Activated CD8-positive, alpha-beta T cell treated with anti-CD3 and anti-CD28 coated beads for 36 hours (primary cell): ENCODE measurements around the gene ANXA10. TPM values are rescaled to one million over a fixed set of nuclear protein-coding genes. Genes with fewer than 3 reads are reported as not detected.

Source experiments
- ATAC-seq: fragments of 200-7000 bp; cut with Tn5 transposase; one replicate; pipeline ENCODE4 v1.10.0; 2021; ENCODE audit warnings: mild to moderate bottlenecking, moderate library complexity
- CTCF ChIA-PET: fragments of 350-600 bp; sonication (Branson Sonifier 250); formaldehyde crosslinking; loops from one replicate; lab custom pipeline; 2021; ENCODE audit warnings: antibody characterized with exemption; lab: Charles Lee
- POLR2A ChIA-PET: fragments of 350-600 bp; sonication (Branson Sonifier 250); formaldehyde crosslinking; loops from one replicate; lab custom pipeline; 2021; ENCODE audit warnings: antibody characterized with exemption; lab: Charles Lee
- DNase-seq: peaks from one replicate; pipeline ENCODE4 v3.0.0-alpha.2; 2020
- H3K27ac Mint-ChIP-seq: one replicate; pipeline ENCODE4 v1.8.0; 2021; ENCODE audit warnings: mild to moderate bottlenecking, mixed read lengths
- H3K27me3 Mint-ChIP-seq: one replicate; pipeline ENCODE4 v1.8.0; 2021; ENCODE audit warnings: mixed read lengths
- H3K36me3 Mint-ChIP-seq: one replicate; pipeline ENCODE4 v1.8.0; 2021; ENCODE audit warnings: low read depth, mixed read lengths
- H3K4me1 Mint-ChIP-seq: one replicate; pipeline ENCODE4 v1.8.0; 2021; ENCODE audit warnings: low read depth, mixed read lengths
- H3K4me3 Mint-ChIP-seq: one replicate; pipeline ENCODE4 v1.8.0; 2021; ENCODE audit warnings: mild to moderate bottlenecking, moderate library complexity, mixed read lengths
- H3K9me3 Mint-ChIP-seq: one replicate; pipeline ENCODE4 v1.8.0; 2021; ENCODE audit warnings: mixed read lengths
- intact Hi-C: fragments of 100-400 bp; cut with micrococcal nuclease; formaldehyde crosslinking; loops from one replicate; pipeline ENCODE4 v1.10.0; 2022
- total RNA-seq, 2 experiments: library from RNA; stranded (reverse); gene quantifications; one replicate each; pipeline ENCODE4 v1.2.3, GENCODE V29; 2021
- TF ChIP-seq, protein P1 (sequence below): fragments of 200-600 bp; IDR thresholded peaks from one replicate; pipeline ENCODE4 v1.8.0; 2022; ENCODE audit warnings: antibody characterized with exemption, mild to moderate bottlenecking

The ANXA10 gene
- total RNA-seq, result not detected

- intact Hi-C loops, result no loop called here
- CTCF ChIA-PET, result no interaction called here
- POLR2A ChIA-PET, result no interaction called here
- DNase-seq (no peak), ATAC-seq (no peak)
- no peaks in the 10 kb centered on the region for H3K4me1 Mint-ChIP-seq
- H3K27me3 Mint-ChIP-seq, result no peaks in the 10 kb centered on the region
- no peaks in the 10 kb centered on the region for H3K36me3 Mint-ChIP-seq
- H3K4me3 Mint-ChIP-seq, result no peak within 1 kb of the TSS
- H3K27ac Mint-ChIP-seq, result no peak within 1 kb of the TSS
- TF ChIP-seq, protein P1, sequence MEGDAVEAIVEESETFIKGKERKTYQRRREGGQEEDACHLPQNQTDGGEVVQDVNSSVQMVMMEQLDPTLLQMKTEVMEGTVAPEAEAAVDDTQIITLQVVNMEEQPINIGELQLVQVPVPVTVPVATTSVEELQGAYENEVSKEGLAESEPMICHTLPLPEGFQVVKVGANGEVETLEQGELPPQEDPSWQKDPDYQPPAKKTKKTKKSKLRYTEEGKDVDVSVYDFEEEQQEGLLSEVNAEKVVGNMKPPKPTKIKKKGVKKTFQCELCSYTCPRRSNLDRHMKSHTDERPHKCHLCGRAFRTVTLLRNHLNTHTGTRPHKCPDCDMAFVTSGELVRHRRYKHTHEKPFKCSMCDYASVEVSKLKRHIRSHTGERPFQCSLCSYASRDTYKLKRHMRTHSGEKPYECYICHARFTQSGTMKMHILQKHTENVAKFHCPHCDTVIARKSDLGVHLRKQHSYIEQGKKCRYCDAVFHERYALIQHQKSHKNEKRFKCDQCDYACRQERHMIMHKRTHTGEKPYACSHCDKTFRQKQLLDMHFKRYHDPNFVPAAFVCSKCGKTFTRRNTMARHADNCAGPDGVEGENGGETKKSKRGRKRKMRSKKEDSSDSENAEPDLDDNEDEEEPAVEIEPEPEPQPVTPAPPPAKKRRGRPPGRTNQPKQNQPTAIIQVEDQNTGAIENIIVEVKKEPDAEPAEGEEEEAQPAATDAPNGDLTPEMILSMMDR, result no peak
- peaks cover 10% of the 10 kb centered on the region for H3K9me3 Mint-ChIP-seq
Measured at GRCh38 chr4:168092176-168092712, at the start of gene ANXA10. Gene ANXA10, plus strand, starts transcription at chr4:168092537. Its CDS starts 164 bp downstream, at chr4:168092701.

- intact Hi-C loops, result no loop called here
- DNase-seq (no peak), ATAC-seq (no peak)
- TF ChIP-seq, protein P1, result no peak
- no peaks in the 10 kb centered on the region for H3K36me3 Mint-ChIP-seq
- POLR2A ChIA-PET, result no interaction called here
- H3K4me1 Mint-ChIP-seq, result no peaks in the 10 kb centered on the region
- CTCF ChIA-PET, result no interaction called here
- peaks cover 9% of the 10 kb centered on the region for H3K9me3 Mint-ChIP-seq
- no peak overlapping the region for H3K27ac Mint-ChIP-seq
- H3K4me3 Mint-ChIP-seq, result no peak overlapping the region
- no peaks in the 10 kb centered on the region for H3K27me3 Mint-ChIP-seq
Measured at GRCh38 chr4:168045354-168045753, 47.0 kb upstream of the ANXA10 start.

GRCh38 chr4:168050002-168050401 is 42.3 kb upstream of the ANXA10 start:
- H3K4me3 Mint-ChIP-seq, result no peak overlapping the region
- H3K36me3 Mint-ChIP-seq, result no peaks in the 10 kb centered on the region
- TF ChIP-seq, protein P1, result no peak
- H3K27ac Mint-ChIP-seq, result no peak overlapping the region
- POLR2A ChIA-PET, result no interaction called here
- CTCF ChIA-PET, result no interaction called here
- intact Hi-C loops, result no loop called here
- no peaks in the 10 kb centered on the region for H3K4me1 Mint-ChIP-seq
- ATAC-seq, result no peak
- no peaks in the 10 kb centered on the region for H3K27me3 Mint-ChIP-seq
- no peak for DNase-seq
- H3K9me3 Mint-ChIP-seq, result peaks cover 9% of the 10 kb centered on the region

DNA sequence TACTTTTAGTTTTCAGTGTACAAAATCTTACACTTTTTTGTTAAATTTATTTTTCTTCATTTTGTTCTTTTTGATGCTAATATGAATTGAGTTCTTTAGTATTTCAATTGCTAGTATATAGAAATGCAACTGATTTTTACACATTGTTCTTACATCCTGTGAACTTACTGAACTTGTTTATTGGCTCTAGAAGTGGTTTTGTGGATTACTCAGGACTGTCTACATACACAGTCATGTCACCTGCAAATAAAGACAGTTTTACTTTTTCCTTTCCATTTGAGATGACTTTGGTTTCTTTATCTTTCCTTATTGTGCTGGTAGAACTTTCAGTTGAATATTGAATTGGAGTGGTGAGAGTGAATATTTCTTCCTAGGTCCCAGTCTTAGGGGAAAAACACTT is 40.8 kb upstream of the ANXA10 start:
- ATAC-seq (no peak), DNase-seq (no peak)
- CTCF ChIA-PET, result no interaction called here
- no peak overlapping the region for H3K4me3 Mint-ChIP-seq
- H3K36me3 Mint-ChIP-seq, result no peaks in the 10 kb centered on the region
- POLR2A ChIA-PET, result no interaction called here
- TF ChIP-seq, protein P1, result no peak
- peaks cover 9% of the 10 kb centered on the region for H3K9me3 Mint-ChIP-seq
- intact Hi-C loops, result no loop called here
- no peaks in the 10 kb centered on the region for H3K27me3 Mint-ChIP-seq
- no peaks in the 10 kb centered on the region for H3K4me1 Mint-ChIP-seq
- no peak overlapping the region for H3K27ac Mint-ChIP-seq

GRCh38 chr4:168057412-168057811 is 34.9 kb upstream of the ANXA10 start:
- ChIA-PET POLR2A (interaction anchor here (0.5 kb wide), 1 partner anchor 300 kb away, joined by 3 read pairs; no protein-coding TSS in a partner anchor), CTCF (no interaction called here)
- DNase-seq (no peak), ATAC-seq (no peak)
- no peak overlapping the region for H3K4me3 Mint-ChIP-seq
- H3K36me3 Mint-ChIP-seq, result no peaks in the 10 kb centered on the region
- no peaks in the 10 kb centered on the region for H3K9me3 Mint-ChIP-seq
- H3K4me1 Mint-ChIP-seq, result no peaks in the 10 kb centered on the region
- no peak overlapping the region for H3K27ac Mint-ChIP-seq
- TF ChIP-seq, protein P1, result no peak
- no peaks in the 10 kb centered on the region for H3K27me3 Mint-ChIP-seq
- intact Hi-C loops, result no loop called here
